Stromal cell of bone marrow (primary cell): ENCODE results near the gene AGA.

Experiments used
- DNase-seq: peaks from one replicate; pipeline ENCODE4 v3.0.0-alpha.2; 2012; ENCODE audit warnings: low read depth

The AGA gene

GRCh38 chr4:177446586-177446985, 4.3 kb upstream of the AGA start:
- no peak for DNase-seq

GRCh38 chr4:177444911-177445736, 2.9 kb upstream of the AGA start:
- DNase-seq: no peak

- no peak for DNase-seq
These were observed 1.0 kb downstream of the AGA start for GRCh38 chr4:177441061-177441802.

- DNase-seq: no peak
These were observed 5.8 kb downstream of the AGA start for GRCh38 chr4:177436456-177436855.

GRCh38 chr4:177434667-177435066, 7.6 kb downstream of the AGA start:
- DNase-seq: no peak

- peak; percentile 9 for DNase-seq
These were observed 15.0 kb downstream of the AGA start for GRCh38 chr4:177427192-177427591.

- no peak for DNase-seq
These were observed 22.8 kb downstream of the AGA start for GRCh38 chr4:177419434-177419833.

GRCh38 chr4:177413656-177414055, 28.6 kb downstream of the AGA start:
- no peak for DNase-seq

- no peak for DNase-seq
These were observed 29.2 kb downstream of the AGA start for GRCh38 chr4:177413076-177413475.

- DNase-seq: no peak
These were observed 30.2 kb downstream of the AGA start for GRCh38 chr4:177411996-177412395.

GRCh38 chr4:177410566-177410965, 31.7 kb downstream of the AGA start:
- DNase-seq: no peak

- no peak for DNase-seq
These were observed 34.2 kb downstream of the AGA start for GRCh38 chr4:177408023-177408422.

GRCh38 chr4:177405508-177405907, 36.7 kb downstream of the AGA start:
- DNase-seq: no peak

GRCh38 chr4:177404986-177405385, 37.3 kb downstream of the AGA start:
- no peak for DNase-seq

GRCh38 chr4:177404342-177404741, 37.9 kb downstream of the AGA start:
- no peak for DNase-seq

- DNase-seq: no peak
These were observed 38.5 kb downstream of the AGA start for GRCh38 chr4:177403746-177404145.

- DNase-seq: no peak
These were observed 40.5 kb downstream of the AGA start for GRCh38 chr4:177401658-177402273.

- no peak for DNase-seq
These were observed 42.2 kb downstream of the AGA start for GRCh38 chr4:177400030-177400429.

- DNase-seq: no peak
These were observed 45.9 kb downstream of the AGA start for GRCh38 chr4:177396352-177396751.

- no peak for DNase-seq
These were observed 49.0 kb downstream of the AGA start for GRCh38 chr4:177393236-177393635.

- no peak for DNase-seq
These were observed 50.3 kb downstream of the AGA start for GRCh38 chr4:177391953-177392352.

GRCh38 chr4:177391287-177391686, 51.0 kb downstream of the AGA start:
- no peak for DNase-seq

GRCh38 chr4:177386278-177386815, 55.9 kb downstream of the AGA start:
- no peak for DNase-seq
